ENCODE results near the gene CHRM4. TPM values are rescaled to one million over a fixed set of nuclear protein-coding genes. Genes with fewer than 3 reads are reported as not detected.

Gene CHRM4
- total and polyA plus RNA-seq, 2 of the 13 experiments (the other 11 are each of a cell fraction or from before 2014, with no cell fraction given): 0.13 to 0.21 TPM

DNA sequence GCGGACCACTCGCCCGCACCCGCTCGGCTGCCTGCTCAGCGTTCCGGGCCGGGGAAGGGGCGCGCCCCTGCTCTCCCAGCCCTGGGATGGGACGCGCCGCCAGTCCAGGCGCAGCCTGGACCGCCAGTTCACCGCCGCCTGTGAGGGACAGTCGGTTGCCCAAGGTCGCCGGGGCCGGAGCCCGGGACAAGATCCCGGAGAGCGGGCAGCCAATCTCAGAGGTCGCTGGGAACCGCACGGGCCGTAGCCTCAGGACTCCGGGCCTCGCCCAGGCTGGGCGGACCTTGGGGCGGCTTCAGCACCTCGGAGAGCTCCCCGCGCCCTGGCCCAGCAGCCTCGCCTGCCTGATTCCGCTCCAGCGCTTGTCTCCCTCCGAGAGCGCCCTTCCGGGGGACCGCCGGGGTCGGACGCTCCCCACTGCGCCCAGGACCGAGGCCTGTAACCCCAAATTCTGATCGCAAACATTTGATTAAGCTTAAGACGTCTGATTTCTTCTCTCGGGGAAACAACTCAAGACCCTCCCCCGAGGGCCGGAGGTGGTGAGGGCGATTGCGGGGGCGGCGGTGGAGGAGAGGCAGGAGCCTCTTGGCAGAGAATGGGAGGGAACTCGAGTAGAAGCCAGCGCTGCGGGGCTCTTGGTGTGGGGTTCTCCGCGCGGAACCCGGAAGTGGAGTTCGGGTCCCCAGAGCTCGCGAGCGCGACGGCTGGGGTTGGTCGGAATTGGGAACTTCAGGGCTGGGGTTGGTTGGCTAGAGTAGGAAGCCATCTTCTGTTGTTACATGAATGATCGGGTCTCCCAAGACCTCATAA lies 1.1 kb upstream of the CHRM4 start (continued):
- TF ChIP-seq, protein P1, sequence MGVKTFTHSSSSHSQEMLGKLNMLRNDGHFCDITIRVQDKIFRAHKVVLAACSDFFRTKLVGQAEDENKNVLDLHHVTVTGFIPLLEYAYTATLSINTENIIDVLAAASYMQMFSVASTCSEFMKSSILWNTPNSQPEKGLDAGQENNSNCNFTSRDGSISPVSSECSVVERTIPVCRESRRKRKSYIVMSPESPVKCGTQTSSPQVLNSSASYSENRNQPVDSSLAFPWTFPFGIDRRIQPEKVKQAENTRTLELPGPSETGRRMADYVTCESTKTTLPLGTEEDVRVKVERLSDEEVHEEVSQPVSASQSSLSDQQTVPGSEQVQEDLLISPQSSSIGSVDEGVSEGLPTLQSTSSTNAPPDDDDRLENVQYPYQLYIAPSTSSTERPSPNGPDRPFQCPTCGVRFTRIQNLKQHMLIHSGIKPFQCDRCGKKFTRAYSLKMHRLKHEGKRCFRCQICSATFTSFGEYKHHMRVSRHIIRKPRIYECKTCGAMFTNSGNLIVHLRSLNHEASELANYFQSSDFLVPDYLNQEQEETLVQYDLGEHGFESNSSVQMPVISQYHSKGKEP (CRISPR knock-in tag; IDR thresholded peaks at IDR 0.05): peak; percentile 98
- TF ChIP-seq KLF9 (CRISPR knock-in tag; IDR thresholded peaks at IDR 0.05; ENCODE audit: low read depth): peak; percentile 98
- TF ChIP-seq, protein P2, sequence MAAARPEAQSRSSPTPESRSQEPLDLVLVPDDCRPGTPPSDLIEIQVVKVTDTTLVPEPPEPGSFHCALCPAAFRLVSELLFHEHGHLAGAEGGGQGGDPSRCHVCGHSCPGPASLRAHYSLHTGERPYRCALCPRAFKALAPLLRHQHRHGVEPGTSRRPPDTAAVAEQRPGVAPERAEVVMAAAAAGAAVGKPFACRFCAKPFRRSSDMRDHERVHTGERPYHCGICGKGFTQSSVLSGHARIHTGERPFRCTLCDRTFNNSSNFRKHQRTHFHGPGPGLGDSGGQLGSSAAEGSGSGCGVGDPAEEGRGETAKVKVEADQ (CRISPR knock-in tag; IDR thresholded peaks at IDR 0.05; ENCODE audit: borderline replicate concordance): peak; percentile 97
- TF ChIP-seq DMAP1 (CRISPR knock-in tag; IDR thresholded peaks at IDR 0.05): peak; percentile 50; the same call in 1 of the 2 replicates
- TF ChIP-seq MYC (CRISPR knock-in tag; IDR thresholded peaks at IDR 0.05; ENCODE audit: borderline replicate concordance): peak; percentile 71
- TF ChIP-seq ZNF296 (CRISPR knock-in tag; conservative IDR thresholded peaks at IDR 0.05): peak; percentile 79
- TF ChIP-seq, protein P3, sequence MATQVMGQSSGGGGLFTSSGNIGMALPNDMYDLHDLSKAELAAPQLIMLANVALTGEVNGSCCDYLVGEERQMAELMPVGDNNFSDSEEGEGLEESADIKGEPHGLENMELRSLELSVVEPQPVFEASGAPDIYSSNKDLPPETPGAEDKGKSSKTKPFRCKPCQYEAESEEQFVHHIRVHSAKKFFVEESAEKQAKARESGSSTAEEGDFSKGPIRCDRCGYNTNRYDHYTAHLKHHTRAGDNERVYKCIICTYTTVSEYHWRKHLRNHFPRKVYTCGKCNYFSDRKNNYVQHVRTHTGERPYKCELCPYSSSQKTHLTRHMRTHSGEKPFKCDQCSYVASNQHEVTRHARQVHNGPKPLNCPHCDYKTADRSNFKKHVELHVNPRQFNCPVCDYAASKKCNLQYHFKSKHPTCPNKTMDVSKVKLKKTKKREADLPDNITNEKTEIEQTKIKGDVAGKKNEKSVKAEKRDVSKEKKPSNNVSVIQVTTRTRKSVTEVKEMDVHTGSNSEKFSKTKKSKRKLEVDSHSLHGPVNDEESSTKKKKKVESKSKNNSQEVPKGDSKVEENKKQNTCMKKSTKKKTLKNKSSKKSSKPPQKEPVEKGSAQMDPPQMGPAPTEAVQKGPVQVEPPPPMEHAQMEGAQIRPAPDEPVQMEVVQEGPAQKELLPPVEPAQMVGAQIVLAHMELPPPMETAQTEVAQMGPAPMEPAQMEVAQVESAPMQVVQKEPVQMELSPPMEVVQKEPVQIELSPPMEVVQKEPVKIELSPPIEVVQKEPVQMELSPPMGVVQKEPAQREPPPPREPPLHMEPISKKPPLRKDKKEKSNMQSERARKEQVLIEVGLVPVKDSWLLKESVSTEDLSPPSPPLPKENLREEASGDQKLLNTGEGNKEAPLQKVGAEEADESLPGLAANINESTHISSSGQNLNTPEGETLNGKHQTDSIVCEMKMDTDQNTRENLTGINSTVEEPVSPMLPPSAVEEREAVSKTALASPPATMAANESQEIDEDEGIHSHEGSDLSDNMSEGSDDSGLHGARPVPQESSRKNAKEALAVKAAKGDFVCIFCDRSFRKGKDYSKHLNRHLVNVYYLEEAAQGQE (IDR thresholded peaks at IDR 0.05; ENCODE audit: borderline replicate concordance in 1 of 2, low read depth in 1 of 2, low read length in 2 of 2): peak in 1 of 2 experiments; percentile 99; a peak in 2 of 4 replicates
- TF ChIP-seq ZNF383 (CRISPR knock-in tag; IDR thresholded peaks at IDR 0.05; ENCODE audit: borderline replicate concordance): no peak
- no peak for TF ChIP-seq KDM6A (CRISPR knock-in tag; IDR thresholded peaks at IDR 0.05; ENCODE audit: low read depth)
- peak; percentile 69 for TF ChIP-seq FOXA3 (CRISPR knock-in tag; IDR thresholded peaks at IDR 0.05)
- peak; percentile 73 for TF ChIP-seq AGO1 (IDR thresholded peaks at IDR 0.05; ENCODE audit: low read depth, low read length, poor library complexity, severe bottlenecking)
- TF ChIP-seq, protein P4, sequence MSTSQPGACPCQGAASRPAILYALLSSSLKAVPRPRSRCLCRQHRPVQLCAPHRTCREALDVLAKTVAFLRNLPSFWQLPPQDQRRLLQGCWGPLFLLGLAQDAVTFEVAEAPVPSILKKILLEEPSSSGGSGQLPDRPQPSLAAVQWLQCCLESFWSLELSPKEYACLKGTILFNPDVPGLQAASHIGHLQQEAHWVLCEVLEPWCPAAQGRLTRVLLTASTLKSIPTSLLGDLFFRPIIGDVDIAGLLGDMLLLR (CRISPR knock-in tag; IDR thresholded peaks at IDR 0.05): peak; percentile 97
- TF ChIP-seq PCBP2 (optimal IDR thresholded peaks at IDR 0.05; ENCODE audit: low read depth, low read length, poor library complexity, severe bottlenecking): no peak
- TF ChIP-seq, protein P5, sequence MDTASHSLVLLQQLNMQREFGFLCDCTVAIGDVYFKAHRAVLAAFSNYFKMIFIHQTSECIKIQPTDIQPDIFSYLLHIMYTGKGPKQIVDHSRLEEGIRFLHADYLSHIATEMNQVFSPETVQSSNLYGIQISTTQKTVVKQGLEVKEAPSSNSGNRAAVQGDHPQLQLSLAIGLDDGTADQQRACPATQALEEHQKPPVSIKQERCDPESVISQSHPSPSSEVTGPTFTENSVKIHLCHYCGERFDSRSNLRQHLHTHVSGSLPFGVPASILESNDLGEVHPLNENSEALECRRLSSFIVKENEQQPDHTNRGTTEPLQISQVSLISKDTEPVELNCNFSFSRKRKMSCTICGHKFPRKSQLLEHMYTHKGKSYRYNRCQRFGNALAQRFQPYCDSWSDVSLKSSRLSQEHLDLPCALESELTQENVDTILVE (CRISPR knock-in tag; IDR thresholded peaks at IDR 0.05): peak; percentile 97
- peak; percentile 59; the same call in 1 of the 2 replicates for TF ChIP-seq ZC3H4 (CRISPR knock-in tag; IDR thresholded peaks at IDR 0.05; ENCODE audit: borderline replicate concordance)
- TF ChIP-seq ZNF430 (CRISPR knock-in tag; IDR thresholded peaks at IDR 0.05): peak; percentile 99
- peak; percentile 84 for TF ChIP-seq GABPB1 (CRISPR knock-in tag; IDR thresholded peaks at IDR 0.05)
- 0 out of 2 replicates have a peak, but pooled peaks have one; percentile 77 for TF ChIP-seq ZNF660 (CRISPR knock-in tag; IDR thresholded peaks at IDR 0.05; ENCODE audit: borderline replicate concordance, low read depth)
- no peak for TF ChIP-seq HNRNPUL1 (IDR thresholded peaks at IDR 0.05; ENCODE audit: low read depth, low read length)
- peak; percentile 67; the same call in 1 of the 2 replicates for TF ChIP-seq ZNF292 (CRISPR knock-in tag; IDR thresholded peaks at IDR 0.05; ENCODE audit: borderline replicate concordance, low read depth)
